ENCODE results near the gene TBL2. TPM values are rescaled to one million over a fixed set of nuclear protein-coding genes. Genes with fewer than 3 reads are reported as not detected.

TBL2 gene
- total and polyA plus RNA-seq, 2 donors (not counting 1 experiment from before 2014, with no cell fraction given): 15.1 to 34.6 TPM

- WGBS (ENCODE audit: insufficient coverage): 72% methylated on average over 10 of the region's 11 CpGs
- peaks cover 18% of the 10 kb centered on the region for H3K4me1 Mint-ChIP-seq
- Histone ChIP-seq H3K79me2 (ENCODE audit: control insufficient read depth, insufficient read depth, low read length) (peaks cover 18% of the 10 kb centered on the region), H4K20me1 (ENCODE audit: control insufficient read depth, insufficient read depth, low read length, poor library complexity, severe bottlenecking) (peaks cover 17% of the 10 kb centered on the region), H3K4me2 (replicated peaks; ENCODE audit: low read depth, low read length, poor library complexity, severe bottlenecking) (no peak overlapping the region), H3K27ac (ENCODE audit: low read length in 2 of 2) (no peak overlapping the region), H3K4me3 (ENCODE audit: control extremely low read depth in 1 of 5, extremely low read depth in 1 of 5, insufficient read depth in 1 of 5, low read depth in 2 of 5, low read length in 4 of 5) (no peak overlapping the region), H2AFZ (ENCODE audit: insufficient read depth, low read depth, low read length, poor library complexity, severe bottlenecking) (peak overlapping the region; percentile 10), H3K27me3 (replicated peaks in 1 of 4; ENCODE audit: control extremely low read depth in 1 of 4, control insufficient read depth in 3 of 4, insufficient read depth in 4 of 4, low read length in 3 of 4) (no peaks in the 10 kb centered on the region), H3K4me1 (ENCODE audit: control insufficient read depth in 2 of 2, insufficient read depth in 2 of 2, low read length in 2 of 2) (peaks cover 14 to 21% of the 10 kb centered on the region in 2 donors), H3K9me3 (ENCODE audit: control extremely low read depth in 1 of 3, control insufficient read depth in 2 of 3, insufficient read depth in 1 of 3, low read length in 2 of 3) (no peaks in the 10 kb centered on the region), H3K36me3 (replicated peaks in 1 of 2; ENCODE audit: control extremely low read depth in 1 of 2, control insufficient read depth in 1 of 2, extremely low read depth in 1 of 2, insufficient read depth in 2 of 2, low read length in 1 of 2) (no peaks in the 10 kb centered on the region), H3K9ac (ENCODE audit: low read length) (no peak overlapping the region)
- DNase-seq (no peak), ATAC-seq (ENCODE audit: low read depth) (no peak)
- intact Hi-C loops (cut with micrococcal nuclease): no loop called here
- no peaks in the 10 kb centered on the region for H3K27me3 Mint-ChIP-seq
- POLR2A ChIA-PET: no interaction called here
- no peaks in the 10 kb centered on the region for H3K9me3 Mint-ChIP-seq (ENCODE audit: insufficient read depth)
- peak overlapping the region; percentile 32 for H3K27ac Mint-ChIP-seq
- H3K4me3 Mint-ChIP-seq: no peak overlapping the region
- no peak for TF ChIP-seq EZH2 (IDR thresholded peaks at IDR 0.05; ENCODE audit: borderline replicate concordance, insufficient read depth, low read depth, low read length, poor library complexity, severe bottlenecking)
- CTCF ChIA-PET: interaction anchor here (1.3 kb wide), 1 partner anchor 18 kb away, joined by 4 read pairs; the partner anchor contains the start of gene TBL2
These were observed 18.1 kb downstream of the TBL2 start for GRCh38 chr7:73560109-73560835.

GRCh38 chr7:73557397-73558257, 20.8 kb downstream of the TBL2 start, which contains the start of gene BCL7B:
Gene BCL7B (minus strand): TSS chr7:73557690. CDS start chr7:73557578, 112 bp downstream.
- DNase-seq (peak; percentile 94), ATAC-seq (ENCODE audit: low read depth) (peak; percentile 61)
- H3K27ac ChIP-seq (ENCODE audit: low read length in 2 of 2): peak within 1 kb of the TSS; percentile 92 to 99
- POLR2A ChIA-PET: interaction anchor here (0.6 to 2.1 kb wide), 4 partner anchors 30 to 37 kb away, joined by 4 to 9 read pairs (median 4); partner anchors contain the start of gene BAZ1B
- 5% methylated on average over 82 of the region's 83 CpGs for WGBS (ENCODE audit: insufficient coverage)
- peaks cover 14 to 21% of the 10 kb centered on the region in 2 donors for H3K4me1 ChIP-seq (ENCODE audit: control insufficient read depth in 2 of 2, insufficient read depth in 2 of 2, low read length in 2 of 2)
- H3K4me3 Mint-ChIP-seq: peak within 1 kb of the TSS; percentile 92
- peaks cover 29% of the 10 kb centered on the region for H3K4me1 Mint-ChIP-seq
- H3K9me3 Mint-ChIP-seq (ENCODE audit: insufficient read depth): no peaks in the 10 kb centered on the region
- no peak for TF ChIP-seq EZH2 (IDR thresholded peaks at IDR 0.05; ENCODE audit: borderline replicate concordance, insufficient read depth, low read depth, low read length, poor library complexity, severe bottlenecking)
- TF ChIP-seq CTCF (IDR thresholded peaks at IDR 0.05): no peak
- H3K27ac Mint-ChIP-seq: peak within 1 kb of the TSS; percentile 96
- H3K9me3 ChIP-seq (ENCODE audit: control extremely low read depth in 1 of 3, control insufficient read depth in 2 of 3, insufficient read depth in 1 of 3, low read length in 2 of 3): no peaks in the 10 kb centered on the region
- H3K27me3 Mint-ChIP-seq: no peaks in the 10 kb centered on the region
- peak within 1 kb of the TSS; percentile 86 for H3K4me2 ChIP-seq (replicated peaks; ENCODE audit: low read depth, low read length, poor library complexity, severe bottlenecking)
- intact Hi-C loops (cut with micrococcal nuclease): loop anchor here (1.0 to 2.0 kb wide), 4 partner anchors 21 to 617 kb away; partner anchors contain the start of genes ABHD11, BAZ1B, EIF4H and TBL2
- peaks cover 0 to 5% of the 10 kb centered on the region in 2 experiments for H3K36me3 ChIP-seq (replicated peaks in 1 of 2; ENCODE audit: control extremely low read depth in 1 of 2, control insufficient read depth in 1 of 2, extremely low read depth in 1 of 2, insufficient read depth in 2 of 2, low read length in 1 of 2)
- peak within 1 kb of the TSS; percentile 69 to 86 (median 82) for H3K4me3 ChIP-seq (ENCODE audit: control extremely low read depth in 1 of 5, extremely low read depth in 1 of 5, insufficient read depth in 1 of 5, low read depth in 2 of 5, low read length in 4 of 5)
- H3K9ac ChIP-seq (ENCODE audit: low read length): peak within 1 kb of the TSS; percentile 94
- CTCF ChIA-PET: interaction anchor here (0.7 to 1.3 kb wide), 4 partner anchors 8 to 171 kb away, joined by 3 to 4 read pairs (median 4); no protein-coding TSS in a partner anchor
- H3K27me3 ChIP-seq (replicated peaks in 1 of 4; ENCODE audit: control extremely low read depth in 1 of 4, control insufficient read depth in 3 of 4, insufficient read depth in 4 of 4, low read length in 3 of 4): no peaks in the 10 kb centered on the region
- peaks cover 44% of the 10 kb centered on the region for H3K79me2 ChIP-seq (ENCODE audit: control insufficient read depth, insufficient read depth, low read length)
- H4K20me1 ChIP-seq (ENCODE audit: control insufficient read depth, insufficient read depth, low read length, poor library complexity, severe bottlenecking): peaks cover 33% of the 10 kb centered on the region
- H2AFZ ChIP-seq (ENCODE audit: insufficient read depth, low read depth, low read length, poor library complexity, severe bottlenecking): peak within 1 kb of the TSS; percentile 87
